Right renal cortex interstitium (tissue), 3 donors: ENCODE data around the gene UBTF. TPM values are rescaled to one million over a fixed set of nuclear protein-coding genes. Genes with fewer than 3 reads are reported as not detected.

Source experiments
- DNase-seq, 3 donors: peaks; one replicate each; pipeline ENCODE4 v3.0.0-alpha.2; 2013; ENCODE audit warnings: low read depth in 3 of 3, low spot score in 2 of 3
- polyA plus RNA-seq, 3 donors: library from polyadenylated mRNA; unstranded; fragments of 120-200 nt; gene quantifications; one replicate each; pipeline ENCODE4 v1.2.1, GENCODE V29; 2013; ENCODE audit not compliant: insufficient read length in 3 of 3

UBTF gene
- polyA plus RNA-seq, 3 donors: 123 to 125 (median 124) TPM

DNA sequence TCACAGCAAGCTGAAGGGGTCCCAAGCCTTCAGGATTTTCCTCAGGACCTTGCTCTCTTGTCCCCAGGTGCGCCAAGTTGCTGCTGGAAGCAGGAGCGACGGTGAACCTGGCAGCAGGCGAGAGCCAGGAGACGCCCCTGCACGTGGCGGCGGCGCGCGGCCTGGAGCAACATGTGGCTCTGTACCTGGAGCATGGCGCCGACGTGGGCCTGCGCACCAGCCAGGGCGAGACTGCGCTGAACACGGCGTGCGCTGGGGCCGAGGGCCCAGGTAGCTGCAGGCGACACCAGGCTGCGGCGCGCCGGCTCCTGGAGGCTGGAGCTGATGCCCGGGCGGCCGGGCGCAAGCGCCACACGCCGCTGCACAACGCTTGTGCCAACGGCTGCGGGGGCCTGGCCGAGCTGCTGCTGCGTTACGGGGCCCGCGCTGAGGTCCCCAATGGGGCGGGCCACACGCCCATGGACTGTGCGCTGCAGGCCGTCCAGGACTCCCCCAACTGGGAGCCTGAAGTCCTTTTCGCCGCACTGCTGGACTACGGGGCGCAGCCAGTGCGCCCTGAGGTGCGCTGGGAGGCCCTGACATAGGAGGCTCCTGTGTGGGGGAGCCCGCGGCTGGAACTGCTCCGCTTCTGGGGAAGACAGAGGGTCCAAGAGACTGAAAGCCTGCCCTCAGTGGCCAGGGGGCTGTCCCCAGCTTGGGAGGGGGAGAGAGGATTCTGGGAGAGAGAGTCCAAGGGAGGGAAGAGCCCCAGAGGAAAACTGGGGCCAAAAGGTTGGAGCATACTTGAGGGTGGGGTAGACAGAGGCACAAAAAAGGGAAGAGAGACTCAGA, 42.6 kb downstream of the UBTF start:
- DNase-seq: no peak

- DNase-seq: no peak
Measured at GRCh38 chr17:44176257-44176656, 43.2 kb downstream of the UBTF start.

DNA sequence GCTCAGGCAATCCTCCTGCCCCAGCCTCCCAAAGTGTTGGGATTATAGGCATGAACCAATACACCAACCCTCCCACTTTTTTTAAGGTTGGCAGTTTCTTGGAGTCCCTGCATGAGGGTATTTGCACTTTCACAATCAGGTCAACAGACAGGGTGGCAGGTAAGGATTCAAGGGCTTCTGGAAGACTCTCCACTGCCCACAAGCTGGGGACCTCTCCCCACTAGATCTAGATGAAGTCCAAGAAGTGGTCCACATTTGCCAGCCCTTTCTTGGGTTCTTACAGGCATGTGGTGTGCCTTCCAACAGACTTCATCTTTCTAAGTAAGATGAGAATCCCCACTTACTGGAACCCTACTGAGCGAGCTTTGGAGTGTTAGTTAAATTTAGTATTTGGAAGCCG, 45.0 kb downstream of the UBTF start:
- DNase-seq: no peak

- no peak for DNase-seq
Measured at GRCh38 chr17:44171931-44172455, 47.5 kb downstream of the UBTF start.

DNA sequence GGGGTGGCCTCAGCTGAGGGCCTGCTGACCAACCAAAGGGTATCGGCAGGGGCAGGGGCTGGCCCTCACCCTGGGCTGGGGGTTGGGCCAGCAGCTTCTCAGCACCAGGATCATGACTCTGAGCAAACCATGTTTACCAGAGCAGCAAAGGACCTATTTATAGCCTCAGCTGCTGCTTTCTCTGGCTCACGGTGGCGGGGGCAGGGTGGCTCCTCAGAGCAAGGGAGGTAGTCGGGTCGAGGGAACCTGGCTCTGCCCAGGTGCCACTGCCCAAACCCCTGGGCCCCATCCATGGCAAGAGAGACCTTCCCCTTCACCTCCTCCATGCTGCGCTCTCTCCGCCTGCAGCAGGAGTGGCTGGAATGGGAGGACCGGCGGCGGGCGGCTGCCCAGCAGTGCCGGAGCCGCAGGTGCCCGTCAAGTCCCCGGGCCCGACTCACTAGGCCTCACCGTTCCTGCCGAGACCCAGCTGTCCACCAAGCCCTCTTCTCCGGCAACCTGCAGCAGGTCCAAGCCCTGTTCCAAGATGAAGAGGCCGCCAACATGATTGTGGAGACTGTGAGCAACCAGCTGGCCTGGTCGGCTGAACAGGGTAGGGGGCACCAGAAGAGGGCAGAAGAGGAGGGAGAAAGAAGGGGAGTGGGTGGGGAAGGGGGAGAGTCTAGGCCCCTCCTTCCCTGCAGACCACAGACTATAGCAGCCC, 48.8 kb downstream of the UBTF start, which contains the start of gene ASB16:
Gene ASB16, plus strand, starts transcription at position 206 of the 703 bp plus-strand sequence. Its CDS starts 86 bp downstream, at position 292.
- DNase-seq: no peak

DNA sequence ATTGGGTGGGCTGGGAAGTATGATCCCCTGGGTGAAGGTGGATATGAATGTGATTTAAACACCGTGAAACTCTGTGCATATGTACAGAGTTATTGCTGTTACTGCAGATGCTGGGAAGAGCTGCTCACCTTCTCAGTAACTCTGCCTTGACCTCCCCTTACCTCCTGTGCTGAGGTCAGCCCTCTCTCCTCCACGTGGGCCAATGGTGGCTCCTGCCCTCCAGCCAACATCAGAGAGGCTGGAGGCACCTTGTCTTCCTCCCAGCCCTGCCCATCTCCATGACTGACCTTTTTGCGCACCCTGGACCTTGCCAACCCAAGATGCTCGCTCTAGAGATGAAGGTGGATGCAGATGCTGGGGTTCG, 49.4 kb downstream of the UBTF start:
- DNase-seq: no peak

GRCh38 chr17:44167181-44167861, 52.2 kb downstream of the UBTF start:
- no peak for DNase-seq

DNA sequence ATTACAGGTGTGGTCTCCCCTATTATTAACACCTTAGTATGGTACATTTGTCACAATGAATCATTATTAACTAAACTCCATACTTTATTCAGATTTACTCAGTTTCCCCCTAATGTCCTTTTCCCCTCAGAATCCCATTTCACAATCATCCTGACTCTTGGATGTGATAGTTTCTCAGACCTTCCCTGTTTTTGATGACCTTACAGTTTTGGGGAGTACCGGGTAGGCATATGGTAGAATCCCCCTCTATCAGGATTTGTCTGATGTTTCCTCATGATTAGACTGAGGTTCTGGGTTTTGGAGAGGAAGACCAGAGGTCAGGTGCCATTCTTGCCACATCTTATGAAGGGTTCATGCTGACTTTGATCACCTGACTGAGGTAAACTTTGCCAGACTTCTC, 55.0 kb downstream of the UBTF start:
- no peak for DNase-seq

- no peak for DNase-seq
Measured at GRCh38 chr17:44159519-44160210, 59.8 kb downstream of the UBTF start.

GRCh38 chr17:44155488-44155887, 64.0 kb downstream of the UBTF start:
- no peak for DNase-seq

Other genes with a start within 250 kb of the UBTF start
- 1 to 10 TPM; 2.2 to 3.2 (median 3.0) TPM for gene NAGS, start 215.1 kb downstream of the UBTF start, polyA plus RNA-seq
- 10 to 100 TPM; 38.7 to 40.4 (median 40.0) TPM for gene TMEM101, start 204.7 kb downstream of the UBTF start, polyA plus RNA-seq
- 10 to 100 TPM; 40.5 to 44.3 (median 41.0) TPM for gene LSM12, start 153.0 kb downstream of the UBTF start, polyA plus RNA-seq
- 10 to 100 TPM; 69.5 to 78.6 (median 76.1) TPM for gene G6PC3, start 148.9 kb downstream of the UBTF start, polyA plus RNA-seq
- 10 to 100 TPM; 41.9 to 54.6 (median 43.4) TPM for gene HDAC5, start 96.0 kb downstream of the UBTF start, polyA plus RNA-seq
- 1 to 10 TPM; 3.7 to 4.1 (median 3.7) TPM for gene HROB, start 77.7 kb downstream of the UBTF start, polyA plus RNA-seq
- 1 to 10 TPM; 1.2 to 1.8 (median 1.6) TPM for gene ASB16, start 49.0 kb downstream of the UBTF start, polyA plus RNA-seq
- 10 to 100 TPM; 39.0 to 43.6 (median 42.9) TPM for gene TMUB2, start 32.7 kb downstream of the UBTF start, polyA plus RNA-seq
- gene ATXN7L3, start 19.8 kb downstream of the UBTF start, polyA plus RNA-seq: 10 to 100 TPM; 55.6 to 63.8 (median 63.0) TPM
- 10 to 100 TPM in 2 of 3 donors, 1 to 10 TPM in 1; 8.9 to 13.4 (median 10.3) TPM for gene SLC4A1, start 48.5 kb upstream of the UBTF start, polyA plus RNA-seq
- 1 to 10 TPM; 1.2 to 2.3 (median 1.4) TPM for gene RUNDC3A, start 88.9 kb upstream of the UBTF start, polyA plus RNA-seq
- gene SLC25A39, start 105.1 kb upstream of the UBTF start, polyA plus RNA-seq: 10 to 100 TPM; 82.5 to 88.4 (median 85.4) TPM
- gene GRN, start 125.6 kb upstream of the UBTF start, polyA plus RNA-seq: 100 to 1,000 TPM; 209 to 258 (median 221) TPM
- 10 to 100 TPM; 24.5 to 34.8 (median 27.4) TPM for gene FAM171A2, start 144.2 kb upstream of the UBTF start, polyA plus RNA-seq
- 1 to 10 TPM; 4.7 to 8.7 (median 4.8) TPM for gene ITGA2B, start 170.0 kb upstream of the UBTF start, polyA plus RNA-seq